Neural progenitor cell (in vitro differentiated cells): ENCODE results near the gene NR1D1. TPM values are rescaled to one million over a fixed set of nuclear protein-coding genes. Genes with fewer than 3 reads are reported as not detected.
A peak's percentile ranks its signal among the peaks of the same experiment; 100 is the strongest.

ENCODE experiments used
- DNase-seq: peaks from one replicate; pipeline ENCODE4 v3.0.0-alpha.2; 2016; ENCODE audit warnings: low spot score
- H2AFZ ChIP-seq: fragments of 200-600 bp; sonication (generic); replicated peaks from 2 replicates; pipeline ENCODE4 v1.6.1; 2016; ENCODE audit warnings: antibody characterized with exemption
- H3F3A ChIP-seq: fragments of 200-600 bp; sonication (generic); 2 replicates; pipeline ENCODE4 v1.6.1; 2016; ENCODE audit warnings: antibody characterized with exemption, low read depth
- H3K27ac ChIP-seq: fragments of 200-600 bp; sonication (generic); 2 replicates; pipeline ENCODE4 v1.5.1; 2016; ENCODE audit warnings: mild to moderate bottlenecking
- H3K27me3 ChIP-seq: fragments of 200-600 bp; sonication (generic); 2 replicates; pipeline ENCODE4 v1.6.1; 2016; ENCODE audit warnings: mild to moderate bottlenecking, moderate library complexity
- H3K36me3 ChIP-seq: fragments of 200-600 bp; sonication (generic); 2 replicates; pipeline ENCODE4 v1.5.1; 2016
- H3K4me1 ChIP-seq: fragments of 200-600 bp; sonication (generic); 2 replicates; pipeline ENCODE4 v1.6.1; 2016; ENCODE audit warnings: mixed run types
- H3K4me2 ChIP-seq: fragments of 200-600 bp; sonication (generic); 2 replicates; pipeline ENCODE4 v1.6.1; 2016
- H3K4me3 ChIP-seq: fragments of 200-600 bp; sonication (generic); 2 replicates; pipeline ENCODE4 v1.5.1; 2016
- H3K79me2 ChIP-seq: fragments of 200-600 bp; sonication (generic); 2 replicates; pipeline ENCODE4 v1.6.1; 2016; ENCODE audit warnings: low read depth
- H3K9ac ChIP-seq: fragments of 200-600 bp; sonication (generic); 2 replicates; pipeline ENCODE4 v1.6.1; 2016
- H3K9me3 ChIP-seq: fragments of 200-600 bp; sonication (generic); 2 replicates; pipeline ENCODE4 v1.5.1; 2016; ENCODE audit warnings: low read depth
- H4K20me1 ChIP-seq: fragments of 200-600 bp; sonication (generic); 2 replicates; pipeline ENCODE4 v1.6.1; 2016; ENCODE audit warnings: low read depth
- H3K27ac Mint-ChIP-seq: 3 replicates; pipeline ENCODE4 v1.8.0; 2021; ENCODE audit warnings: mixed read lengths
- H3K27me3 Mint-ChIP-seq: 2 replicates; pipeline ENCODE4 v1.8.0; 2022; ENCODE audit warnings: low read depth, mild to moderate bottlenecking, inconsistent platforms, moderate library complexity, mixed read lengths; ENCODE audit not compliant: insufficient read depth
- H3K36me3 Mint-ChIP-seq: 3 replicates; pipeline ENCODE4 v1.8.0; 2021; ENCODE audit warnings: mixed read lengths
- H3K4me1 Mint-ChIP-seq: 3 replicates; pipeline ENCODE4 v1.8.0; 2021; ENCODE audit warnings: mixed read lengths
- H3K4me3 Mint-ChIP-seq: 3 replicates; pipeline ENCODE4 v1.8.0; 2021; ENCODE audit warnings: mild to moderate bottlenecking, moderate library complexity, mixed read lengths
- H3K9me3 Mint-ChIP-seq: 3 replicates; pipeline ENCODE4 v1.8.0; 2020; ENCODE audit warnings: mixed read lengths
- EZH2 ChIP-seq: fragments of 200-600 bp; sonication (generic); IDR thresholded peaks from 2 replicates; pipeline ENCODE4 v1.6.1; 2017; ENCODE audit warnings: antibody characterized with exemption, mild to moderate bottlenecking, moderate library complexity
- EZH2phosphoT487 ChIP-seq: fragments of 200-600 bp; sonication (generic); IDR thresholded peaks from 2 replicates; pipeline ENCODE4 v1.6.1; 2017; ENCODE audit warnings: antibody characterized with exemption
- total RNA-seq: library from RNA; depleted of rRNA; stranded (reverse); fragments of >200 nt; gene quantifications from 2 replicates; pipeline ENCODE4 v1.2.3, GENCODE V29; 2015; ENCODE audit warnings: low replicate concordance
- TF ChIP-seq, protein P1 (sequence below): fragments of 200-600 bp; sonication (generic); IDR thresholded peaks from 2 replicates; pipeline ENCODE4 v1.5.1; 2017; ENCODE audit warnings: antibody characterized with exemption, mild to moderate bottlenecking

The NR1D1 gene
- total RNA-seq, 1 donor from 2014 or later, result 0.24 TPM

DNA sequence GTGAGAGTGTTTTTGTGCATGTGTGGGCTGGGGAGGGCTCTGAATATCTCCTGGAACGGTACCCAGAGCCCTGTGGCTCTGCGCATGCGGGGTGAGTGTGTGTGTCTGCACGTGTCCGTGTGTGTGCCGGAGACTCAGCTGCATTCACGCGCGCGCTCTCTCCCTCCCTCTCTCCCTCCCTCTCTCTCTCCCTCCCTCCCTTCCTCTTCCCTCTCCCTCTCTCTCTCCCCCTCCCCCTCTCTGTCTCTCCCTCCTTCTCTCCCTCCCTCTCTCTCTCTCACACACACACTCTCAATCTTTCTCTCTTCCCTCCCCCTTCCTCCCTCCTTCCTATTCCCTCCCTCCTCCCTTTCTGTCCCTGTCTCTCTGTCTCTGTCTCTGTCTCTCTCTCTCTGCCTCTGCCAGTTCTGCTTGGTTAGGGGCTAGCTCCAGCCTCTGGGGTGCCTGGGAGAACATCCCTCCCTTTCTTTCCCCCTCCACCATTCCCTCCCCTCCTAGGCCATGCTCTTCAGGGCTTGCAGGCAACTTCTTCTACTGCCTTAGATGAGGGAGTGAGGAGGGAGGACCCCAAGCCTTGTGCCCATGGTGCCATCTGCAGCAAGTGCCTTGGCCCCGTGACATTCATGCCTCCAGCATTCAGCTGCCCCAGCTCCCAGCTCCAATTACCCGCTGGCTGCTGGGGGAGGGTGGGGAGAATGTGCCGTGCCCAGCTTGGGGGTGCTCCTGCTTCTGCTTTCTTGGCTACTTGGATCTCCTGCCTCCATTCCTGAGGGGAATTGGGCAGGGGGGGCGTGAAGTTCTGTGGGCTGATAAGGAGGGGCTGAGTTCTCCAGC, 31.3 kb downstream of the NR1D1 start:
- peaks cover 6% of the 10 kb centered on the region for H4K20me1 ChIP-seq
- Mint-ChIP-seq H3K27ac (peak overlapping the region; percentile 90), H3K4me1 (peaks cover 80% of the 10 kb centered on the region), H3K9me3 (no peaks in the 10 kb centered on the region), H3K27me3 (no peaks in the 10 kb centered on the region), H3K4me3 (peak overlapping the region; percentile 71), H3K36me3 (no peaks in the 10 kb centered on the region)
- H3K79me2 ChIP-seq, result peaks cover 12% of the 10 kb centered on the region
- peak; percentile 60 for DNase-seq
- H3K9me3 ChIP-seq, result no peaks in the 10 kb centered on the region
- no peaks in the 10 kb centered on the region for H3K36me3 ChIP-seq
- H3K4me2 ChIP-seq, result peak overlapping the region; percentile 78
- H3K27ac ChIP-seq, result peak overlapping the region; percentile 60
- H3K4me3 ChIP-seq, result peak overlapping the region; percentile 28
- no peaks in the 10 kb centered on the region for H3K27me3 ChIP-seq
- no peak overlapping the region for H3K9ac ChIP-seq
- TF ChIP-seq EZH2phosphoT487 (no peak), EZH2 (no peak)
- TF ChIP-seq, protein P1, sequence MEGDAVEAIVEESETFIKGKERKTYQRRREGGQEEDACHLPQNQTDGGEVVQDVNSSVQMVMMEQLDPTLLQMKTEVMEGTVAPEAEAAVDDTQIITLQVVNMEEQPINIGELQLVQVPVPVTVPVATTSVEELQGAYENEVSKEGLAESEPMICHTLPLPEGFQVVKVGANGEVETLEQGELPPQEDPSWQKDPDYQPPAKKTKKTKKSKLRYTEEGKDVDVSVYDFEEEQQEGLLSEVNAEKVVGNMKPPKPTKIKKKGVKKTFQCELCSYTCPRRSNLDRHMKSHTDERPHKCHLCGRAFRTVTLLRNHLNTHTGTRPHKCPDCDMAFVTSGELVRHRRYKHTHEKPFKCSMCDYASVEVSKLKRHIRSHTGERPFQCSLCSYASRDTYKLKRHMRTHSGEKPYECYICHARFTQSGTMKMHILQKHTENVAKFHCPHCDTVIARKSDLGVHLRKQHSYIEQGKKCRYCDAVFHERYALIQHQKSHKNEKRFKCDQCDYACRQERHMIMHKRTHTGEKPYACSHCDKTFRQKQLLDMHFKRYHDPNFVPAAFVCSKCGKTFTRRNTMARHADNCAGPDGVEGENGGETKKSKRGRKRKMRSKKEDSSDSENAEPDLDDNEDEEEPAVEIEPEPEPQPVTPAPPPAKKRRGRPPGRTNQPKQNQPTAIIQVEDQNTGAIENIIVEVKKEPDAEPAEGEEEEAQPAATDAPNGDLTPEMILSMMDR, result no peak
- H3K4me1 ChIP-seq, result peaks cover 70% of the 10 kb centered on the region
- no peak overlapping the region for H2AFZ ChIP-seq
- peaks cover 21% of the 10 kb centered on the region for H3F3A ChIP-seq

DNA sequence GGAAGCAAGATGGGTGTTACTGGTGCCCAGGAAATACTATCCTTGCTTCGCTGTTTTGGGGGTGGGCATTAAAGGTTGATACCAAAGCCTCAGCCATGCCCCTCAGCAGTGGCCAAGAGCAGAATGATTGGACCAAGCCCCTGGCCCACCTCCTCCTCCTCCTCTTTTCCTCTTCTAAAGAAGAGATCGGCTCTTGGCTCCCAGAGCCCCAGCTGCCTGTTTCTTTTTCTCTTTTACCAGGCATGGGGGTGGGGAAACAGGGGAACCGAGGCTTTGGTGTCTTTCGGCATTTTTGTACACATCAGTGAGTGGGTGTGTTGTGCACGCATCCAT, 31.8 kb downstream of the NR1D1 start:
- H3K4me3 ChIP-seq, result peak overlapping the region; percentile 28
- peaks cover 27% of the 10 kb centered on the region for H3F3A ChIP-seq
- peak overlapping the region; percentile 71 for H3K4me3 Mint-ChIP-seq
- no peak overlapping the region for H2AFZ ChIP-seq
- H3K27me3 ChIP-seq, result no peaks in the 10 kb centered on the region
- H3K4me1 Mint-ChIP-seq, result peaks cover 81% of the 10 kb centered on the region
- no peaks in the 10 kb centered on the region for H3K36me3 ChIP-seq
- TF ChIP-seq, protein P1, result no peak
- TF ChIP-seq EZH2phosphoT487 (no peak), EZH2 (no peak)
- peak overlapping the region; percentile 60 for H3K27ac ChIP-seq
- H3K4me1 ChIP-seq, result peaks cover 76% of the 10 kb centered on the region
- H3K36me3 Mint-ChIP-seq, result no peaks in the 10 kb centered on the region
- no peaks in the 10 kb centered on the region for H3K9me3 ChIP-seq
- peaks cover 7% of the 10 kb centered on the region for H4K20me1 ChIP-seq
- H3K9ac ChIP-seq, result no peak overlapping the region
- no peaks in the 10 kb centered on the region for H3K9me3 Mint-ChIP-seq
- H3K79me2 ChIP-seq, result peaks cover 18% of the 10 kb centered on the region
- no peaks in the 10 kb centered on the region for H3K27me3 Mint-ChIP-seq
- H3K27ac Mint-ChIP-seq, result peak overlapping the region; percentile 83
- no peak for DNase-seq
- peak overlapping the region; percentile 78 for H3K4me2 ChIP-seq

DNA sequence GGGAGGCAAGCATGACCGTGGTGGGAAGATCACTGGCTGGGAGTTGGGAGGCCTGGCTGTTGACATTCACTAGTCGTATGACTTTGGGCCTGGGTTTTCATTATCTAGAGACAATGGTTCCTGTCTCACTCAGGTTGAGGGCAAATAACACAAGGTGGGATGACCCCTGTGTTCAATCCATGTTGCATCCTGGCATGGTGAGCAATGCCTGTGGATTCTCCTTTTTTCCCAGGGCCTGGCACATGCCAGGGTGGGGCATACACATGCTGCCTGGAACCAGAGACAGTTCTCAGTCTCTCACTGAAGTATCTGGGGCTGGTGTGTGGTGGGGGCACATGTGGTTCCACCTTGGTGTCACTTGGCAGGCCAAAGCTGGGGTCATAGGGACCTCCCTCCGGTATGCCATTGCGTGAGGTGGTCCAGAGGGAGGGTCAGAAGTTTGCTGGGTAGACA, 32.2 kb downstream of the NR1D1 start:
- TF ChIP-seq, protein P1, result no peak
- no peak for TF ChIP-seq EZH2phosphoT487
- TF ChIP-seq EZH2, result no peak
- H3K9me3 ChIP-seq, result no peaks in the 10 kb centered on the region
- H3K27ac Mint-ChIP-seq, result peak overlapping the region; percentile 83
- H3K27ac ChIP-seq, result no peak overlapping the region
- H3K4me2 ChIP-seq, result peak overlapping the region; percentile 78
- no peaks in the 10 kb centered on the region for H3K36me3 Mint-ChIP-seq
- no peaks in the 10 kb centered on the region for H3K36me3 ChIP-seq
- H3K27me3 Mint-ChIP-seq, result no peaks in the 10 kb centered on the region
- H2AFZ ChIP-seq, result no peak overlapping the region
- H3F3A ChIP-seq, result peaks cover 25% of the 10 kb centered on the region
- peak; percentile 2 for DNase-seq
- peaks cover 7% of the 10 kb centered on the region for H4K20me1 ChIP-seq
- H3K9me3 Mint-ChIP-seq, result no peaks in the 10 kb centered on the region
- peak overlapping the region; percentile 71 for H3K4me3 Mint-ChIP-seq
- no peaks in the 10 kb centered on the region for H3K27me3 ChIP-seq
- no peak overlapping the region for H3K9ac ChIP-seq
- peaks cover 80% of the 10 kb centered on the region for H3K4me1 Mint-ChIP-seq
- peaks cover 21% of the 10 kb centered on the region for H3K79me2 ChIP-seq
- H3K4me1 ChIP-seq, result peaks cover 76% of the 10 kb centered on the region
- no peak overlapping the region for H3K4me3 ChIP-seq
